K562 (cell line): ENCODE measurements around the gene SIGLEC6. TPM values are rescaled to one million over a fixed set of nuclear protein-coding genes. Genes with fewer than 3 reads are reported as not detected.
A peak's percentile ranks its signal among the peaks of the same experiment; 100 is the strongest.

Source experiments
- CREB1 ChIP-seq, 2 experiments: sonication (generic) in 1 of 2; formaldehyde crosslinking in 1 of 2; IDR thresholded peaks; 2 replicates each; pipeline versions ENCODE4 v1.6.1 to v1.8.0; 2012 to 2022; ENCODE audit warnings: inconsistent platforms in 1 of 2, mild to moderate bottlenecking in 1 of 2, missing genetic modification reagents in 1 of 2, moderate library complexity in 1 of 2
- CREBBP ChIP-seq: IDR thresholded peaks from one replicate; pipeline ENCODE4 v1.6.1; 2012; ENCODE audit warnings: low read depth, mild to moderate bottlenecking, control low read depth, inconsistent platforms, low read length
- DDX20 ChIP-seq: fragments of 450-650 bp; IDR thresholded peaks from 2 replicates; pipeline ENCODE4 v1.6.1; 2016; ENCODE audit warnings: missing genetic modification characterization, low read depth, mild to moderate bottlenecking, missing compliant biosample characterization, moderate library complexity
- FOXM1 ChIP-seq, 2 experiments: fragments of 450-650 bp in 1 of 2; sonication (generic) in 1 of 2; formaldehyde crosslinking in 1 of 2; IDR thresholded peaks; 2 replicates each; pipeline versions ENCODE4 v1.6.1 to v1.9.0; 2017 to 2022; ENCODE audit warnings: low read depth in 2 of 2, mild to moderate bottlenecking in 2 of 2, missing genetic modification reagents in 1 of 2, moderate library complexity in 1 of 2
- GATA2 ChIP-seq: sonication (generic); formaldehyde crosslinking; IDR thresholded peaks from 2 replicates; pipeline ENCODE4 v1.4.0; 2020; ENCODE audit warnings: mild to moderate bottlenecking, missing genetic modification reagents
- HMG20B ChIP-seq: fragments of 250-450 bp; sonication (Bioruptor Pico); IDR thresholded peaks from 2 replicates; pipeline ENCODE4 v1.5.0; 2021; ENCODE audit warnings: mild to moderate bottlenecking
- KAT7 ChIP-seq: sonication (generic); formaldehyde crosslinking; IDR thresholded peaks from 2 replicates; pipeline ENCODE4 v1.8.0; 2022; ENCODE audit warnings: missing genetic modification reagents, mild to moderate bottlenecking, borderline replicate concordance
- KDM2B ChIP-seq: fragments of 250-450 bp; sonication (Bioruptor Pico); IDR thresholded peaks from 2 replicates; pipeline ENCODE4 v1.8.0; 2021; ENCODE audit warnings: mild to moderate bottlenecking, moderate library complexity
- PCBP1 ChIP-seq: fragments of 200-400 bp; formaldehyde crosslinking; IDR thresholded peaks from 2 replicates; pipeline ENCODE4 v1.6.1; 2018; ENCODE audit warnings: mild to moderate bottlenecking, low read depth, low read length; ENCODE audit not compliant: poor library complexity, severe bottlenecking
- POLR3A ChIP-seq: IDR thresholded peaks from 2 replicates; pipeline ENCODE4 v1.6.1; 2011; ENCODE audit warnings: borderline replicate concordance, mild to moderate bottlenecking, moderate library complexity; ENCODE audit not compliant: insufficient read length, insufficient read depth; ENCODE audit errors: extremely low read depth
- SETDB1 ChIP-seq: IDR thresholded peaks from one replicate; pipeline ENCODE4 v1.6.1; 2012; ENCODE audit warnings: low read length, control low read depth, inconsistent platforms
- SMARCC2 ChIP-seq: fragments of 450-650 bp; IDR thresholded peaks from 2 replicates; pipeline ENCODE4 v1.6.1; 2017; ENCODE audit warnings: antibody characterized with exemption, moderate library complexity, mild to moderate bottlenecking, low read depth
- TCF3 ChIP-seq: sonication (generic); formaldehyde crosslinking; IDR thresholded peaks from 2 replicates; pipeline ENCODE4 v1.4.0; 2020; ENCODE audit warnings: mild to moderate bottlenecking, missing genetic modification reagents
- TCF7 ChIP-seq: sonication (generic); IDR thresholded peaks from 2 replicates; pipeline ENCODE4 v1.6.1; 2016; ENCODE audit warnings: antibody characterized with exemption, borderline replicate concordance
- TRIM24 ChIP-seq, 2 experiments: fragments of 450-650 bp; IDR thresholded peaks; 2 replicates each; pipeline ENCODE4 v1.6.1; 2016
- XRCC3 ChIP-seq: fragments of 450-650 bp; IDR thresholded peaks from 2 replicates; pipeline ENCODE4 v1.6.1; 2017; ENCODE audit warnings: mild to moderate bottlenecking, moderate library complexity
- ZBTB26 ChIP-seq: fragments of 450-650 bp; formaldehyde crosslinking; IDR thresholded peaks from 2 replicates; pipeline ENCODE4 v1.4.0; 2022; ENCODE audit warnings: missing genetic modification characterization
- ZNF23 ChIP-seq: fragments of 250-450 bp; sonication (Bioruptor Pico); IDR thresholded peaks from 2 replicates; pipeline ENCODE4 v1.4.0; 2020; ENCODE audit warnings: mild to moderate bottlenecking
- ZNF232 ChIP-seq: sonication (generic); formaldehyde crosslinking; IDR thresholded peaks from 2 replicates; pipeline ENCODE4 v1.8.0; 2022; ENCODE audit warnings: mild to moderate bottlenecking, missing genetic modification reagents
- ZNF263 ChIP-seq: sonication (generic); formaldehyde crosslinking; IDR thresholded peaks from 2 replicates; pipeline ENCODE4 v1.8.0; 2022; ENCODE audit warnings: mild to moderate bottlenecking, missing genetic modification reagents, borderline replicate concordance
- ZNF274 ChIP-seq: IDR thresholded peaks from 2 replicates; pipeline ENCODE4 v1.6.1; 2011; ENCODE audit warnings: low read depth, mild to moderate bottlenecking, low read length, moderate library complexity, borderline replicate concordance
- ZNF592 ChIP-seq: fragments of 450-650 bp; IDR thresholded peaks from 2 replicates; pipeline ENCODE4 v1.6.1; 2017; ENCODE audit warnings: antibody characterized with exemption, mild to moderate bottlenecking
- polyA plus RNA-seq, 8 experiments: library from polyadenylated mRNA; depleted of rRNA in 4 of 8; stranded (reverse) in 5 of 8; unstranded in 3 of 8; fragments of >200 nt; fragmentation: Nextera tagmentation in 2 of 8; fragmentation: Illumina TruSeq in 1 of 8; extraction: Ambion mirVana in 2 of 8; extraction: Trizol in 1 of 8; gene quantifications; 2 replicates each; pipeline versions ENCODE4 v1.2.1 to v1.2.3, GENCODE V29; 2011 to 2014; ENCODE audit warnings: inconsistent platforms in 1 of 8, missing spikeins in 1 of 8
- total RNA-seq, 7 experiments: library from RNA; depleted of rRNA in 6 of 7; stranded (reverse); fragments of >200 nt in 6 of 7; fragmentation: Illumina TruSeq in 2 of 7; extraction: Trizol in 2 of 7; gene quantifications; 2 replicates each; pipeline versions ENCODE4 v1.2.1 to v1.2.3, GENCODE V29; 2011 to 2021; ENCODE audit warnings: low replicate concordance in 1 of 7

The SIGLEC6 gene
- total and polyA plus RNA-seq, 9 of the 15 experiments (the other 6 are each of a cell fraction or from before 2014, with no cell fraction given), result 0.03 to 17.5 (median 0.71) TPM

- peak; percentile 97 for TF ChIP-seq FOXM1 (IDR thresholded peaks at IDR 0.05; ENCODE audit: low read depth)
- no peak for TF ChIP-seq FOXM1 (CRISPR knock-in tag; IDR thresholded peaks at IDR 0.05; ENCODE audit: low read depth)
- peak; percentile 45; the same call in 1 of the 2 replicates for TF ChIP-seq CREB1 (IDR thresholded peaks at IDR 0.05)
- no peak for TF ChIP-seq CREB1 (CRISPR knock-in tag; IDR thresholded peaks at IDR 0.05)
- no peak for TF ChIP-seq ZNF232
- no peak for TF ChIP-seq SETDB1
- peak; percentile 97 for TF ChIP-seq GATA2 (CRISPR knock-in tag)
- no peak for TF ChIP-seq KDM2B (CRISPR knock-in tag)
- TF ChIP-seq ZNF592, result peak; percentile 84
- no peak for TF ChIP-seq CREBBP
- no peak for TF ChIP-seq DDX20 (tag)
- TF ChIP-seq HMG20B (CRISPR knock-in tag), result no peak
- 0 out of 2 replicates have a peak, but pooled peaks have one; percentile 27 for TF ChIP-seq ZNF274
- peak; percentile 78; the same call in 1 of the 2 replicates for TF ChIP-seq ZNF263 (CRISPR knock-in tag)
- TF ChIP-seq ZBTB26 (CRISPR knock-in tag), result no peak
- peak; percentile 86 to 92 for TF ChIP-seq TRIM24 (IDR thresholded peaks at IDR 0.05)
- TF ChIP-seq TCF7, result 0 out of 2 replicates have a peak, but pooled peaks have one; percentile 54
- TF ChIP-seq TCF3 (CRISPR knock-in tag), result peak; percentile 98
- TF ChIP-seq KAT7 (CRISPR knock-in tag), result peak; percentile 58; the same call in 1 of the 2 replicates
- TF ChIP-seq XRCC3, result no peak
- TF ChIP-seq ZNF23 (CRISPR knock-in tag), result no peak
- no peak for TF ChIP-seq POLR3A
- peak; percentile 76 for TF ChIP-seq SMARCC2
- no peak for TF ChIP-seq PCBP1
Observed at GRCh38 chr19:51547397-51548212, 16.1 kb upstream of the SIGLEC6 start (continued).
